ENCODE measurements around the gene RCN2. TPM values are rescaled to one million over a fixed set of nuclear protein-coding genes. Genes with fewer than 3 reads are reported as not detected.
"Not testable (repeated sequence)": the region's sequence is repeated elsewhere in the genome, so short reads cannot be mapped to it uniquely, and the experiment has no call there.

RCN2 gene
- total and polyA plus RNA-seq, 2 of the 13 experiments (the other 11 are each of a cell fraction or from before 2014, with no cell fraction given) = 84.4 to 89.0 TPM

DNA sequence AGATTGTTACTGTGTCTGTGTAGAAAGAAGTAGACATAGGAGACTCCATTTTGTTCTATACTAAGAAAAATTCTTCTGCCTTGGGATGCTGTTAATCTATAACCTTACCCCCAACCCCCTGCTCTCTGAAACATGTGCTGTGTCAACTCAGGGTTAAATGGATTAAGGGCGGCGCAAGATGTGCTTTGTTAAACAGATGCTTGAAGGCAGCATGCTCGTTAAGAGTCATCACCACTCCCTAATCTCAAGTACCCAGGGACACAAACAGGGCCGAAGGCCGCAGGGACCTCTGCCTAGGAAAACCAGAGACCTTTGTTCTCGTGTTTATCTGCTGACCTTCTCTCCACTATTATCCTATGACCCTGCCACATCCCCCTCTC, 31.6 kb upstream of the RCN2 start (continued):
- TF ChIP-seq SOX5 (CRISPR knock-in tag; IDR thresholded peaks at IDR 0.05; ENCODE audit: borderline replicate concordance) = peak; percentile 30; the same call in 1 of the 2 replicates
- TF ChIP-seq, protein P1, sequence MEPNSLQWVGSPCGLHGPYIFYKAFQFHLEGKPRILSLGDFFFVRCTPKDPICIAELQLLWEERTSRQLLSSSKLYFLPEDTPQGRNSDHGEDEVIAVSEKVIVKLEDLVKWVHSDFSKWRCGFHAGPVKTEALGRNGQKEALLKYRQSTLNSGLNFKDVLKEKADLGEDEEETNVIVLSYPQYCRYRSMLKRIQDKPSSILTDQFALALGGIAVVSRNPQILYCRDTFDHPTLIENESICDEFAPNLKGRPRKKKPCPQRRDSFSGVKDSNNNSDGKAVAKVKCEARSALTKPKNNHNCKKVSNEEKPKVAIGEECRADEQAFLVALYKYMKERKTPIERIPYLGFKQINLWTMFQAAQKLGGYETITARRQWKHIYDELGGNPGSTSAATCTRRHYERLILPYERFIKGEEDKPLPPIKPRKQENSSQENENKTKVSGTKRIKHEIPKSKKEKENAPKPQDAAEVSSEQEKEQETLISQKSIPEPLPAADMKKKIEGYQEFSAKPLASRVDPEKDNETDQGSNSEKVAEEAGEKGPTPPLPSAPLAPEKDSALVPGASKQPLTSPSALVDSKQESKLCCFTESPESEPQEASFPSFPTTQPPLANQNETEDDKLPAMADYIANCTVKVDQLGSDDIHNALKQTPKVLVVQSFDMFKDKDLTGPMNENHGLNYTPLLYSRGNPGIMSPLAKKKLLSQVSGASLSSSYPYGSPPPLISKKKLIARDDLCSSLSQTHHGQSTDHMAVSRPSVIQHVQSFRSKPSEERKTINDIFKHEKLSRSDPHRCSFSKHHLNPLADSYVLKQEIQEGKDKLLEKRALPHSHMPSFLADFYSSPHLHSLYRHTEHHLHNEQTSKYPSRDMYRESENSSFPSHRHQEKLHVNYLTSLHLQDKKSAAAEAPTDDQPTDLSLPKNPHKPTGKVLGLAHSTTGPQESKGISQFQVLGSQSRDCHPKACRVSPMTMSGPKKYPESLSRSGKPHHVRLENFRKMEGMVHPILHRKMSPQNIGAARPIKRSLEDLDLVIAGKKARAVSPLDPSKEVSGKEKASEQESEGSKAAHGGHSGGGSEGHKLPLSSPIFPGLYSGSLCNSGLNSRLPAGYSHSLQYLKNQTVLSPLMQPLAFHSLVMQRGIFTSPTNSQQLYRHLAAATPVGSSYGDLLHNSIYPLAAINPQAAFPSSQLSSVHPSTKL (CRISPR knock-in tag; IDR thresholded peaks at IDR 0.05) = peak; percentile 60; the same call in 1 of the 2 replicates
- not testable (repeated sequence) for TF ChIP-seq SOX13 (IDR thresholded peaks at IDR 0.05)
- peak in 1 of 2 experiments; percentile 48; a peak in 1 of 4 replicates for TF ChIP-seq SOX13 (CRISPR knock-in tag; conservative IDR thresholded peaks at IDR 0.05 in 1 of 2, IDR thresholded peaks at IDR 0.05 in 1 of 2)

DNA sequence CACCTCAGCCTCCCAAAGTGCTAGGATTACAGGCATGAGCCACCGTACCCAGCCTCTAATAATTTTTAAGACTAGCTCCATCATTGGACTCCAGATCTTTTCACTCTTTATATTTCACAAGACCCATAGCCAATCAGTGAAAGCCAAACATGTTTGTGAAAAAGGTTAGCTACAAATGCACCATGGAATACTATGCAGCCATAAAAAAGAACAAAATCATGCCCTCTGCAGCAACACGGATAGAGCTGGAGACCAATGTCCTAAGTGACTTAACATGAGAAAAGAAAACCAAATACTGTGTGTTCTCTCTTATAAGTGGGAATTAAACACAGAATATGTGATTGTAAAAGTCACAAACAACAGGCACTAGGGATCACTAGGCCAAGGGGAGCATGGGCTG, 29.6 kb upstream of the RCN2 start:
- POLR2A ChIA-PET = interaction anchor here (0.6 to 0.9 kb wide), 2 partner anchors 14 to 1461 kb away, joined by 3 read pairs; no protein-coding TSS in a partner anchor
- Histone ChIP-seq H3K27me3 (ENCODE audit: control insufficient read depth in 1 of 2, insufficient read depth in 2 of 2, low read length in 2 of 2) (no peaks in the 10 kb centered on the region), H3K27ac (ENCODE audit: extremely low read length, insufficient read depth, low read length) (no peak overlapping the region), H3K9me3 (ENCODE audit: low read length) (no peaks in the 10 kb centered on the region), H4K20me1 (ENCODE audit: insufficient read depth, low read length) (no peaks in the 10 kb centered on the region), H3K9ac (ENCODE audit: insufficient read depth, low read depth, low read length) (no peak overlapping the region), H3K4me2 (ENCODE audit: low read depth, low read length) (no peak overlapping the region), H3K4me3 (replicated peaks in 1 of 3; ENCODE audit: insufficient read depth in 1 of 3, low read depth in 2 of 3, low read length in 3 of 3) (no peak overlapping the region), H3K4me1 (ENCODE audit: insufficient read depth, low read length) (peaks cover 52% of the 10 kb centered on the region), H2AFZ (ENCODE audit: low read length) (no peak overlapping the region), H3K79me2 (ENCODE audit: insufficient read depth, low read length) (peaks cover 8% of the 10 kb centered on the region), H3K36me3 (replicated peaks in 1 of 2; ENCODE audit: control insufficient read depth in 1 of 2, insufficient read depth in 2 of 2, low read length in 2 of 2) (no peaks in the 10 kb centered on the region)
- in situ Hi-C loops (cut with HindIII; ENCODE audit: extremely low pct_ligation_motif_present, low pct_unique_long_range_greater_than_20kb) = loop anchor here (10.0 kb wide), 1 partner anchor 133 kb away; no protein-coding TSS in a partner anchor
- WGBS (ENCODE audit: low lambda C conversion rate) = 86% methylated on average over 2 of the region's 2 CpGs
- TF ChIP-seq ZMYM3 (CRISPR knock-in tag; IDR thresholded peaks at IDR 0.05) (peak; percentile 35; the same call in 1 of the 2 replicates), HCFC1 (IDR thresholded peaks at IDR 0.05; ENCODE audit: low read depth, low read length) (no peak)
- no peak for DNase-seq (ENCODE audit: low spot score)
- FAIRE-seq = no peak
- CTCF ChIA-PET (ENCODE audit: low intra/inter-chr PET ratio, low total read pairs) = no interaction called here
- BruUV-seq (replicated peaks) = no TSS peak
- intact Hi-C loops (cut with micrococcal nuclease; ENCODE audit: unreplicated experiment) = loop anchor here (5.0 kb wide), 1 partner anchor 130 kb away; no protein-coding TSS in a partner anchor
- no peak for ATAC-seq
